Tibial nerve (tissue), 4 donors: Measurements from ENCODE around the gene MAGEB17. TPM values are rescaled to one million over a fixed set of nuclear protein-coding genes. Genes with fewer than 3 reads are reported as not detected.

ENCODE experiments used
- DNase-seq, 2 donors: peaks; one replicate each; pipeline ENCODE4 v3.0.0-alpha.2; 2019; ENCODE audit warnings: low spot score in 2 of 2
- H3K27ac ChIP-seq, 4 donors: fragments of 200-600 bp; sonication (generic) in 3 of 4; one replicate each; pipeline ENCODE4 v1.5.1; 2017 to 2019; ENCODE audit warnings: mild to moderate bottlenecking in 1 of 4
- H3K27me3 ChIP-seq, 2 donors: fragments of 200-600 bp; sonication (generic) in 1 of 2; one replicate each; pipeline versions ENCODE4 v1.5.1 to v1.6.0; 2017 to 2019
- H3K36me3 ChIP-seq, 3 donors: fragments of 200-600 bp; sonication (generic); one replicate each; pipeline ENCODE4 v1.5.1; 2018 to 2019
- H3K4me1 ChIP-seq, 4 donors: fragments of 200-600 bp; sonication (generic) in 3 of 4; one replicate each; pipeline ENCODE4 v1.5.1; 2017 to 2019
- H3K4me3 ChIP-seq, 4 donors: fragments of 200-600 bp; sonication (generic) in 3 of 4; one replicate each; pipeline ENCODE4 v1.5.1; 2017 to 2019; ENCODE audit warnings: mild to moderate bottlenecking in 1 of 4, moderate library complexity in 1 of 4
- H3K9me3 ChIP-seq, 4 donors: fragments of 200-600 bp; sonication (generic) in 3 of 4; one replicate each; pipeline ENCODE4 v1.5.1; 2017 to 2019
- CTCF ChIP-seq, 5 experiments: fragments of 200-600 bp in 3 of 5; fragments of 450-650 bp in 2 of 5; sonication (generic) in 3 of 5; IDR thresholded peaks; one replicate each; pipeline ENCODE4 v1.5.1; 2016 to 2019; ENCODE audit warnings: antibody characterized with exemption in 5 of 5, mild to moderate bottlenecking in 3 of 5, moderate library complexity in 2 of 5
- EP300 ChIP-seq, 2 donors: sonication (generic); formaldehyde crosslinking; IDR thresholded peaks; one replicate each; pipeline ENCODE4 v1.6.1; 2017; ENCODE audit warnings: antibody characterized with exemption in 2 of 2, mild to moderate bottlenecking in 1 of 2
- POLR2A ChIP-seq, 2 donors: fragments of 450-650 bp; IDR thresholded peaks; one replicate each; pipeline ENCODE4 v1.6.1; 2017; ENCODE audit warnings: antibody characterized with exemption in 2 of 2, mild to moderate bottlenecking in 2 of 2, moderate library complexity in 2 of 2
- WGBS, 2 donors: methylation state at CpG; one replicate each; pipeline ENCODE4 v1.1.5; 2018; 5-methylcytosine and 5-hydroxymethylcytosine counted together
- total RNA-seq, 4 donors: library from RNA; depleted of rRNA; stranded (reverse); fragments of >200 nt; gene quantifications; one replicate each; pipeline ENCODE4 v1.1.0, GENCODE V29; 2016

MAGEB17 gene
- total RNA-seq, 4 donors from 2014 or later, result not detected

GRCh38 chrX:16185725-16186136 lies 18.4 kb downstream of the MAGEB17 start:
- Histone ChIP-seq H3K27me3 (no peaks in the 10 kb centered on the region), H3K36me3 (no peaks in the 10 kb centered on the region), H3K27ac (no peak overlapping the region), H3K9me3 (no peaks in the 10 kb centered on the region), H3K4me1 (no peaks in the 10 kb centered on the region), H3K4me3 (no peak overlapping the region)
- TF ChIP-seq CTCF (IDR thresholded peaks at IDR 0.05), result no peak
- TF ChIP-seq EP300 (IDR thresholded peaks at IDR 0.05), result no peak
- TF ChIP-seq POLR2A (IDR thresholded peaks at IDR 0.05), result no peak
- DNase-seq, result no peak
- WGBS, 2 donors, result 29 to 47% methylated on average over 2 of the region's 2 CpGs

- DNase-seq, result no peak
Measured at GRCh38 chrX:16186380-16187007, 19.2 kb downstream of the MAGEB17 start.

GRCh38 chrX:16187024-16187760 lies 19.9 kb downstream of the MAGEB17 start:
- Histone ChIP-seq H3K4me1 (no peaks in the 10 kb centered on the region), H3K9me3 (no peaks in the 10 kb centered on the region), H3K27ac (no peak overlapping the region), H3K4me3 (no peak overlapping the region), H3K36me3 (no peaks in the 10 kb centered on the region), H3K27me3 (no peaks in the 10 kb centered on the region)
- TF ChIP-seq EP300 (IDR thresholded peaks at IDR 0.05) (no peak), POLR2A (IDR thresholded peaks at IDR 0.05) (no peak), CTCF (IDR thresholded peaks at IDR 0.05) (no peak)
- WGBS, 2 donors, result 63 to 73% methylated on average over 4 of the region's 4 CpGs
- no peak for DNase-seq

More at GRCh38 chrX:16186380-16187007, 19.2 kb downstream of the MAGEB17 start:
- no peaks in the 10 kb centered on the region for H3K36me3 ChIP-seq
- WGBS, 2 donors, result 50 to 65% methylated on average over 2 to 3 of the region's 3 CpGs
- H3K27ac ChIP-seq, result no peak overlapping the region
- H3K4me1 ChIP-seq, result no peaks in the 10 kb centered on the region
- no peaks in the 10 kb centered on the region for H3K9me3 ChIP-seq
- TF ChIP-seq POLR2A (IDR thresholded peaks at IDR 0.05), result no peak
- no peak for TF ChIP-seq CTCF (IDR thresholded peaks at IDR 0.05)
- no peak overlapping the region for H3K4me3 ChIP-seq
- no peaks in the 10 kb centered on the region for H3K27me3 ChIP-seq

- no peaks in the 10 kb centered on the region for H3K27me3 ChIP-seq
- H3K36me3 ChIP-seq, result no peaks in the 10 kb centered on the region
- no peak overlapping the region for H3K27ac ChIP-seq
- no peaks in the 10 kb centered on the region for H3K9me3 ChIP-seq
- no peak overlapping the region for H3K4me3 ChIP-seq
- no peaks in the 10 kb centered on the region for H3K4me1 ChIP-seq
- no peak for TF ChIP-seq POLR2A (IDR thresholded peaks at IDR 0.05)
- no peak for DNase-seq
- 31 to 96% methylated on average over 1 of the region's 1 CpG for WGBS, 2 donors
Measured at GRCh38 chrX:16188687-16189086, 21.4 kb downstream of the MAGEB17 start.

- H3K27me3 ChIP-seq, result no peaks in the 10 kb centered on the region
- WGBS, 2 donors, result 72 to 75% methylated on average over 6 of the region's 6 CpGs
- no peaks in the 10 kb centered on the region for H3K9me3 ChIP-seq
- H3K4me1 ChIP-seq, result no peaks in the 10 kb centered on the region
- H3K36me3 ChIP-seq, result no peaks in the 10 kb centered on the region
- TF ChIP-seq POLR2A (IDR thresholded peaks at IDR 0.05) (no peak), EP300 (IDR thresholded peaks at IDR 0.05) (no peak), CTCF (IDR thresholded peaks at IDR 0.05) (no peak)
- no peak overlapping the region for H3K4me3 ChIP-seq
- H3K27ac ChIP-seq, result no peak overlapping the region
- no peak for DNase-seq
Measured at GRCh38 chrX:16191605-16192004, 24.3 kb downstream of the MAGEB17 start.
